ENCODE results near the gene GMIP. TPM values are rescaled to one million over a fixed set of nuclear protein-coding genes. Genes with fewer than 3 reads are reported as not detected.

Gene GMIP
- total RNA-seq, 1 donor from 2014 or later = 32.4 TPM

- Mint-ChIP-seq H3K4me1 (ENCODE audit: low read depth, unreplicated experiment) (no peaks in the 10 kb centered on the region), H3K4me3 (ENCODE audit: unreplicated experiment) (no peak overlapping the region), H3K36me3 (ENCODE audit: low read depth, unreplicated experiment) (peaks cover 18% of the 10 kb centered on the region), H3K9me3 (ENCODE audit: unreplicated experiment) (no peaks in the 10 kb centered on the region), H3K27me3 (ENCODE audit: low read depth, unreplicated experiment) (no peaks in the 10 kb centered on the region), H3K27ac (ENCODE audit: unreplicated experiment) (no peak overlapping the region)
- Histone ChIP-seq H3K27ac (ENCODE audit: low read depth, low read length) (no peak overlapping the region), H3K9ac (ENCODE audit: low read length) (no peak overlapping the region), H4K20me1 (ENCODE audit: insufficient read depth, low read length) (peaks cover 21% of the 10 kb centered on the region), H3K36me3 (ENCODE audit: insufficient read depth, low read length) (peaks cover 37% of the 10 kb centered on the region), H3K9me3 (ENCODE audit: insufficient read depth, low read depth, low read length) (no peaks in the 10 kb centered on the region), H3K4me2 (ENCODE audit: low read length) (no peak overlapping the region), H3K4me1 (ENCODE audit: insufficient read depth, low read length) (no peaks in the 10 kb centered on the region), H3K27me3 (ENCODE audit: insufficient read depth, low read length) (no peaks in the 10 kb centered on the region), H3K79me2 (ENCODE audit: insufficient read depth, low read length) (peaks cover 2% of the 10 kb centered on the region), H3K4me3 (ENCODE audit: insufficient read depth, low read depth, low read length) (no peak overlapping the region), H2AFZ (ENCODE audit: low read depth, low read length) (no peak overlapping the region)
- FAIRE-seq (no peak), DNase-seq (ENCODE audit: low read depth) (no peak)
- TF ChIP-seq CTCF (IDR thresholded peaks at IDR 0.05; ENCODE audit: insufficient read depth, low read depth, low read length) (no peak), EZH2 (IDR thresholded peaks at IDR 0.05; ENCODE audit: insufficient read depth, low read length) (no peak)
These were observed 10.2 kb upstream of the GMIP start for GRCh38 chr19:19653597-19654147.

GRCh38 chr19:19652482-19653295, 9.2 kb upstream of the GMIP start:
- H3K9ac ChIP-seq (ENCODE audit: low read length) = no peak overlapping the region
- no peaks in the 10 kb centered on the region for H3K27me3 Mint-ChIP-seq (ENCODE audit: low read depth, unreplicated experiment)
- peaks cover 20% of the 10 kb centered on the region for H3K36me3 Mint-ChIP-seq (ENCODE audit: low read depth, unreplicated experiment)
- no peak overlapping the region for H3K4me3 ChIP-seq (ENCODE audit: insufficient read depth, low read depth, low read length)
- no peak overlapping the region for H2AFZ ChIP-seq (ENCODE audit: low read depth, low read length)
- peaks cover 31% of the 10 kb centered on the region for H3K36me3 ChIP-seq (ENCODE audit: insufficient read depth, low read length)
- H3K27ac Mint-ChIP-seq (ENCODE audit: unreplicated experiment) = peak overlapping the region; percentile 63
- DNase-seq (ENCODE audit: low read depth) = no peak
- no peaks in the 10 kb centered on the region for H3K4me1 Mint-ChIP-seq (ENCODE audit: low read depth, unreplicated experiment)
- FAIRE-seq = no peak
- no peaks in the 10 kb centered on the region for H3K79me2 ChIP-seq (ENCODE audit: insufficient read depth, low read length)
- H3K9me3 ChIP-seq (ENCODE audit: insufficient read depth, low read depth, low read length) = no peaks in the 10 kb centered on the region
- TF ChIP-seq CTCF (IDR thresholded peaks at IDR 0.05; ENCODE audit: insufficient read depth, low read depth, low read length) = no peak
- no peak for TF ChIP-seq EZH2 (IDR thresholded peaks at IDR 0.05; ENCODE audit: insufficient read depth, low read length)
- H4K20me1 ChIP-seq (ENCODE audit: insufficient read depth, low read length) = peaks cover 21% of the 10 kb centered on the region
- H3K4me1 ChIP-seq (ENCODE audit: insufficient read depth, low read length) = no peaks in the 10 kb centered on the region
- no peak overlapping the region for H3K4me3 Mint-ChIP-seq (ENCODE audit: unreplicated experiment)
- no peak overlapping the region for H3K27ac ChIP-seq (ENCODE audit: low read depth, low read length)
- no peaks in the 10 kb centered on the region for H3K27me3 ChIP-seq (ENCODE audit: insufficient read depth, low read length)
- no peak overlapping the region for H3K4me2 ChIP-seq (ENCODE audit: low read length)
- no peaks in the 10 kb centered on the region for H3K9me3 Mint-ChIP-seq (ENCODE audit: unreplicated experiment)

- TF ChIP-seq CTCF (IDR thresholded peaks at IDR 0.05; ENCODE audit: insufficient read depth, low read depth, low read length) = no peak
- no peak for TF ChIP-seq EZH2 (IDR thresholded peaks at IDR 0.05; ENCODE audit: insufficient read depth, low read length)
These were observed 7.6 kb upstream of the GMIP start for GRCh38 chr19:19651076-19651475.

More at GRCh38 chr19:19651076-19651475, 7.6 kb upstream of the GMIP start:
- Histone ChIP-seq H3K36me3 (ENCODE audit: insufficient read depth, low read length) (peaks cover 31% of the 10 kb centered on the region), H3K4me3 (ENCODE audit: insufficient read depth, low read depth, low read length) (no peak overlapping the region), H2AFZ (ENCODE audit: low read depth, low read length) (no peak overlapping the region), H3K79me2 (ENCODE audit: insufficient read depth, low read length) (no peaks in the 10 kb centered on the region), H3K27ac (ENCODE audit: low read depth, low read length) (no peak overlapping the region), H3K9me3 (ENCODE audit: insufficient read depth, low read depth, low read length) (no peaks in the 10 kb centered on the region), H3K27me3 (ENCODE audit: insufficient read depth, low read length) (no peaks in the 10 kb centered on the region), H3K4me1 (ENCODE audit: insufficient read depth, low read length) (no peaks in the 10 kb centered on the region), H4K20me1 (ENCODE audit: insufficient read depth, low read length) (peaks cover 12% of the 10 kb centered on the region), H3K9ac (ENCODE audit: low read length) (no peak overlapping the region), H3K4me2 (ENCODE audit: low read length) (no peak overlapping the region)
- Mint-ChIP-seq H3K27ac (ENCODE audit: unreplicated experiment) (no peak overlapping the region), H3K27me3 (ENCODE audit: low read depth, unreplicated experiment) (no peaks in the 10 kb centered on the region), H3K36me3 (ENCODE audit: low read depth, unreplicated experiment) (peaks cover 23% of the 10 kb centered on the region), H3K4me3 (ENCODE audit: unreplicated experiment) (no peak overlapping the region), H3K9me3 (ENCODE audit: unreplicated experiment) (no peaks in the 10 kb centered on the region), H3K4me1 (ENCODE audit: low read depth, unreplicated experiment) (no peaks in the 10 kb centered on the region)
- DNase-seq (ENCODE audit: low read depth) = no peak
- no peak for FAIRE-seq

All from astrocyte (in vitro differentiated cells and primary cell).